HEK293 (cell line): Measurements from ENCODE around the gene KIAA1958.

Experiments used
- CTCF ChIA-PET: fragments of 350-600 bp; formaldehyde crosslinking; extraction: SDS; loops from one replicate; lab custom pipeline; 2021; ENCODE audit warnings: antibody characterized with exemption; lab: Yijun Ruan, JAX
- POLR2A ChIA-PET: fragments of 300-600 bp; formaldehyde crosslinking; extraction: SDS; loops from one replicate; lab custom pipeline; 2020; ENCODE audit warnings: antibody characterized with exemption, inconsistent platforms; lab: Yijun Ruan, JAX
- H3K27ac ChIP-seq: fragments of 200-500 bp; sonication (Bioruptor generic); 2 replicates; pipeline ENCODE4 v1.5.1; 2014; ENCODE audit warnings: low read depth, low read length, control low read depth, inconsistent platforms; ENCODE audit errors: extremely low read depth
- H3K36me3 ChIP-seq, 2 experiments: fragments of 200-500 bp in 1 of 2; sonication (Bioruptor generic) in 1 of 2; 1 replicate in 1 of 2; 2 replicates in 1 of 2; pipeline ENCODE4 v1.5.1; 2014 to 2017; ENCODE audit warnings: inconsistent platforms in 2 of 2, low read length in 2 of 2; ENCODE audit not compliant: control insufficient read depth in 2 of 2, insufficient read depth in 1 of 2
- H3K4me1 ChIP-seq: fragments of 200-500 bp; sonication (Bioruptor generic); 2 replicates; pipeline ENCODE4 v1.5.1; 2014; ENCODE audit warnings: mild to moderate bottlenecking, low read length, inconsistent platforms; ENCODE audit not compliant: control insufficient read depth, insufficient read depth
- H3K4me3 ChIP-seq: 2 replicates; pipeline ENCODE4 v1.5.1; 2011; ENCODE audit warnings: low read depth, mild to moderate bottlenecking, control low read depth, low read length, moderate library complexity
- H3K9me3 ChIP-seq: fragments of 200-500 bp; sonication (Bioruptor generic); 2 replicates; pipeline ENCODE4 v1.5.1; 2014; ENCODE audit warnings: low read depth, low read length, inconsistent platforms; ENCODE audit not compliant: control insufficient read depth, insufficient read depth
- OSR2 ChIP-seq: fragments of 450-650 bp; formaldehyde crosslinking; IDR thresholded peaks from 2 replicates; pipeline ENCODE4 v1.5.1; 2016; ENCODE audit warnings: missing biosample characterization, missing genetic modification characterization
- SP2 ChIP-seq: fragments of 450-650 bp; formaldehyde crosslinking; IDR thresholded peaks from 2 replicates; pipeline ENCODE4 v1.5.1; 2016; ENCODE audit warnings: missing biosample characterization, missing genetic modification characterization
- SP3 ChIP-seq: fragments of 450-650 bp; formaldehyde crosslinking; IDR thresholded peaks from 2 replicates; pipeline ENCODE4 v1.5.1; 2016; ENCODE audit warnings: missing biosample characterization, missing genetic modification characterization
- ZFP3 ChIP-seq: fragments of 450-650 bp; formaldehyde crosslinking; IDR thresholded peaks from 2 replicates; pipeline ENCODE4 v1.5.1; 2016; ENCODE audit warnings: low read depth, missing biosample characterization, missing genetic modification characterization
- ZFP69B ChIP-seq: fragments of 450-650 bp; formaldehyde crosslinking; IDR thresholded peaks from 2 replicates; pipeline ENCODE4 v1.5.1; 2016; ENCODE audit warnings: missing biosample characterization, missing genetic modification characterization
- ZNF114 ChIP-seq: fragments of 450-650 bp; formaldehyde crosslinking; IDR thresholded peaks from 2 replicates; pipeline ENCODE4 v1.5.0; 2017; ENCODE audit warnings: missing biosample characterization, missing genetic modification characterization
- ZNF223 ChIP-seq: fragments of 450-650 bp; formaldehyde crosslinking; IDR thresholded peaks from 2 replicates; pipeline ENCODE4 v1.5.1; 2016; ENCODE audit warnings: missing biosample characterization, missing genetic modification characterization
- ZNF239 ChIP-seq: fragments of 450-650 bp; formaldehyde crosslinking; IDR thresholded peaks from 2 replicates; pipeline ENCODE4 v1.5.1; 2016; ENCODE audit warnings: missing biosample characterization, missing genetic modification characterization
- ZNF362 ChIP-seq: fragments of 450-650 bp; formaldehyde crosslinking; IDR thresholded peaks from 2 replicates; pipeline ENCODE4 v1.5.1; 2016; ENCODE audit warnings: missing biosample characterization, missing genetic modification characterization
- ZNF449 ChIP-seq: fragments of 450-650 bp; formaldehyde crosslinking; IDR thresholded peaks from 2 replicates; pipeline ENCODE4 v1.5.1; 2017; ENCODE audit warnings: missing biosample characterization, mild to moderate bottlenecking, missing genetic modification characterization, moderate library complexity
- ZNF560 ChIP-seq: fragments of 450-650 bp; formaldehyde crosslinking; IDR thresholded peaks from 2 replicates; pipeline ENCODE4 v1.5.1; 2017; ENCODE audit warnings: missing biosample characterization, missing genetic modification characterization, borderline replicate concordance
- ZNF626 ChIP-seq: fragments of 450-650 bp; sonication (Bioruptor Pico); formaldehyde crosslinking; IDR thresholded peaks from 2 replicates; pipeline ENCODE4 v1.5.1; 2018; ENCODE audit warnings: missing biosample characterization, missing genetic modification characterization, inconsistent platforms
- ZNF664 ChIP-seq: fragments of 450-650 bp; formaldehyde crosslinking; IDR thresholded peaks from 2 replicates; pipeline ENCODE4 v1.5.1; 2016; ENCODE audit warnings: missing biosample characterization, missing genetic modification characterization
- ZSCAN18 ChIP-seq: fragments of 450-650 bp; formaldehyde crosslinking; IDR thresholded peaks from 2 replicates; pipeline ENCODE4 v1.5.1; 2016; ENCODE audit warnings: missing biosample characterization, missing genetic modification characterization
- TF ChIP-seq, protein P1 (sequence below): fragments of 450-650 bp; formaldehyde crosslinking; IDR thresholded peaks from 2 replicates; pipeline ENCODE4 v1.5.1; 2016; ENCODE audit warnings: missing biosample characterization, missing genetic modification characterization, low read depth
- TF ChIP-seq, protein P2 (sequence below): fragments of 450-650 bp; formaldehyde crosslinking; IDR thresholded peaks from 2 replicates; pipeline ENCODE4 v1.5.1; 2016; ENCODE audit warnings: missing biosample characterization, missing genetic modification characterization, borderline replicate concordance

Gene KIAA1958

GRCh38 chr9:112631313-112632070, 144.9 kb downstream of the KIAA1958 start (continued):
- TF ChIP-seq, protein P1, sequence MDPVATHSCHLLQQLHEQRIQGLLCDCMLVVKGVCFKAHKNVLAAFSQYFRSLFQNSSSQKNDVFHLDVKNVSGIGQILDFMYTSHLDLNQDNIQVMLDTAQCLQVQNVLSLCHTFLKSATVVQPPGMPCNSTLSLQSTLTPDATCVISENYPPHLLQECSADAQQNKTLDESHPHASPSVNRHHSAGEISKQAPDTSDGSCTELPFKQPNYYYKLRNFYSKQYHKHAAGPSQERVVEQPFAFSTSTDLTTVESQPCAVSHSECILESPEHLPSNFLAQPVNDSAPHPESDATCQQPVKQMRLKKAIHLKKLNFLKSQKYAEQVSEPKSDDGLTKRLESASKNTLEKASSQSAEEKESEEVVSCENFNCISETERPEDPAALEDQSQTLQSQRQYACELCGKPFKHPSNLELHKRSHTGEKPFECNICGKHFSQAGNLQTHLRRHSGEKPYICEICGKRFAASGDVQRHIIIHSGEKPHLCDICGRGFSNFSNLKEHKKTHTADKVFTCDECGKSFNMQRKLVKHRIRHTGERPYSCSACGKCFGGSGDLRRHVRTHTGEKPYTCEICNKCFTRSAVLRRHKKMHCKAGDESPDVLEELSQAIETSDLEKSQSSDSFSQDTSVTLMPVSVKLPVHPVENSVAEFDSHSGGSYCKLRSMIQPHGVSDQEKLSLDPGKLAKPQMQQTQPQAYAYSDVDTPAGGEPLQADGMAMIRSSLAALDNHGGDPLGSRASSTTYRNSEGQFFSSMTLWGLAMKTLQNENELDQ (tag by site-specific recombination): no peak
- TF ChIP-seq ZNF449 (tag by site-specific recombination): no peak

DNA sequence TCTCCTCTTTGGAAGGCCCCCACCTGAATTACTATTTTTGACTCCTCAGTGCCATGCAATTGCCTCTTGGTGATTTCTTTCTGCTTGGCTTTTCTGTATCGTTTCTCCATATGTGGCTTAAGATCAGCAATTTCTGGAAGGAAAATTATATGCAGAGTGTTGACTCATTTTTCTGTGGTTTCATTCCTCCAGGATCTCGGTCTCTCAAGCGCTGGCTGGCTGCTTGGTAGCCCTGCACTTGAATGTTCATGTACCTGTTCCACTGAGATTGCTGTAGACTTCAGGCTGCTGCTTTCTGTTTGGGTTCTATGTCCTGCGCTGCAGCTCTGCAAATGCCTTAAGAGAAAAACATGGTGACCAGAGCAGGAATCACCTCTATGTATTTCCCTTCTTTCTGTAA, 153.7 kb downstream of the KIAA1958 start:
- no peak overlapping the region for H3K4me3 ChIP-seq
- no peaks in the 10 kb centered on the region for H3K4me1 ChIP-seq
- TF ChIP-seq ZNF664 (tag by site-specific recombination) (no peak), ZNF362 (no peak), ZNF223 (tag by site-specific recombination) (no peak), ZNF626 (tag by site-specific recombination) (no peak)
- TF ChIP-seq, protein P2, sequence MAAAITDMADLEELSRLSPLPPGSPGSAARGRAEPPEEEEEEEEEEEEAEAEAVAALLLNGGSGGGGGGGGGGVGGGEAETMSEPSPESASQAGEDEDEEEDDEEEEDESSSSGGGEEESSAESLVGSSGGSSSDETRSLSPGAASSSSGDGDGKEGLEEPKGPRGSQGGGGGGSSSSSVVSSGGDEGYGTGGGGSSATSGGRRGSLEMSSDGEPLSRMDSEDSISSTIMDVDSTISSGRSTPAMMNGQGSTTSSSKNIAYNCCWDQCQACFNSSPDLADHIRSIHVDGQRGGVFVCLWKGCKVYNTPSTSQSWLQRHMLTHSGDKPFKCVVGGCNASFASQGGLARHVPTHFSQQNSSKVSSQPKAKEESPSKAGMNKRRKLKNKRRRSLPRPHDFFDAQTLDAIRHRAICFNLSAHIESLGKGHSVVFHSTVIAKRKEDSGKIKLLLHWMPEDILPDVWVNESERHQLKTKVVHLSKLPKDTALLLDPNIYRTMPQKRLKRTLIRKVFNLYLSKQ: no peak
- CTCF ChIA-PET: no interaction called here
- H3K36me3 ChIP-seq: no peaks in the 10 kb centered on the region
- no peak overlapping the region for H3K27ac ChIP-seq
- H3K9me3 ChIP-seq: no peaks in the 10 kb centered on the region
- POLR2A ChIA-PET: no interaction called here

- no peaks in the 10 kb centered on the region for H3K9me3 ChIP-seq
- CTCF ChIA-PET: no interaction called here
- TF ChIP-seq ZNF560 (tag by site-specific recombination) (no peak), ZFP3 (no peak), SP3 (tag by site-specific recombination) (no peak), ZSCAN18 (tag by site-specific recombination) (no peak), ZFP69B (tag by site-specific recombination) (no peak), ZNF362 (no peak), ZNF239 (no peak), SP2 (no peak), OSR2 (tag by site-specific recombination) (no peak), ZNF114 (tag by site-specific recombination) (no peak)
- TF ChIP-seq, protein P2: no peak
- TF ChIP-seq, all 188 proteins: peak for 0
- no peaks in the 10 kb centered on the region for H3K36me3 ChIP-seq
- H3K27ac ChIP-seq: no peak overlapping the region
- POLR2A ChIA-PET: interaction anchor here (1.0 kb wide), 1 partner anchor 768 kb away, joined by 4 read pairs; no protein-coding TSS in a partner anchor
- no peaks in the 10 kb centered on the region for H3K4me1 ChIP-seq
- H3K4me3 ChIP-seq: no peak overlapping the region
Measured at GRCh38 chr9:112642126-112642525, 155.5 kb downstream of the KIAA1958 start.
